A673 (cell line): ENCODE data around the gene AGMO.

Experiments used
- EZH2 ChIP-seq: fragments of 200-600 bp; sonication (generic); IDR thresholded peaks from 2 replicates; pipeline ENCODE4 v1.6.1; 2017; ENCODE audit warnings: borderline replicate concordance, low read depth, mild to moderate bottlenecking, mixed read lengths, antibody characterized with exemption, low read length; ENCODE audit not compliant: poor library complexity, severe bottlenecking
- TF ChIP-seq, protein P1 (sequence below): fragments of 300-800, 200-600 bp; sonication (generic); conservative IDR thresholded peaks from 2 replicates; pipeline ENCODE4 v1.5.1; 2017; ENCODE audit warnings: low read depth, mild to moderate bottlenecking, antibody characterized with exemption, low read length, moderate library complexity, mixed read lengths

DNA sequence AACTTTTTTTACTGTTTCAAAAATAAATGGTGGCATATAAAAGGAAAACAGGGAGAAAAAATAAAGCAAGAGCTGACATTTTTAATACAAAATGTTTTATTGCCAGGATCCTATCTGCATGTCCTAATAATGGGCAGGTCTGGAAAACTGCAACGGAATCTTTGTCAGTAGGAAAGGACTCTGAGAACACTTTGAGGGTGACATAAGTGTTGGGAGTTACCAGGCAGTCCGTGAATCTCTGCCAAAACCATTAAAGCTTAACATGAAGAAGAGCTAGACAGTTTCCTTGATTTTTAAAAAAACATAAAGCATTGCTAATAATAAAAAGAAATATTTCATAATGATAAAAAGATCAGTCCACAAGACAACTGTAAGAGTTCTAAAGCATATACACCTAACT, 80.7 kb downstream of the AGMO start:
- TF ChIP-seq, protein P1, sequence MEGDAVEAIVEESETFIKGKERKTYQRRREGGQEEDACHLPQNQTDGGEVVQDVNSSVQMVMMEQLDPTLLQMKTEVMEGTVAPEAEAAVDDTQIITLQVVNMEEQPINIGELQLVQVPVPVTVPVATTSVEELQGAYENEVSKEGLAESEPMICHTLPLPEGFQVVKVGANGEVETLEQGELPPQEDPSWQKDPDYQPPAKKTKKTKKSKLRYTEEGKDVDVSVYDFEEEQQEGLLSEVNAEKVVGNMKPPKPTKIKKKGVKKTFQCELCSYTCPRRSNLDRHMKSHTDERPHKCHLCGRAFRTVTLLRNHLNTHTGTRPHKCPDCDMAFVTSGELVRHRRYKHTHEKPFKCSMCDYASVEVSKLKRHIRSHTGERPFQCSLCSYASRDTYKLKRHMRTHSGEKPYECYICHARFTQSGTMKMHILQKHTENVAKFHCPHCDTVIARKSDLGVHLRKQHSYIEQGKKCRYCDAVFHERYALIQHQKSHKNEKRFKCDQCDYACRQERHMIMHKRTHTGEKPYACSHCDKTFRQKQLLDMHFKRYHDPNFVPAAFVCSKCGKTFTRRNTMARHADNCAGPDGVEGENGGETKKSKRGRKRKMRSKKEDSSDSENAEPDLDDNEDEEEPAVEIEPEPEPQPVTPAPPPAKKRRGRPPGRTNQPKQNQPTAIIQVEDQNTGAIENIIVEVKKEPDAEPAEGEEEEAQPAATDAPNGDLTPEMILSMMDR, result no peak
- no peak for TF ChIP-seq EZH2
